Breast epithelium (tissue), 3 donors: ENCODE measurements around the gene CGB3.
"Not testable (repeated sequence)": the region's sequence is repeated elsewhere in the genome, so short reads cannot be mapped to it uniquely, and the experiment has no call there.

ENCODE experiments used
- POLR2A ChIP-seq: fragments of 450-650 bp; IDR thresholded peaks from one replicate; pipeline ENCODE4 v1.6.1; 2016; ENCODE audit warnings: antibody characterized with exemption, mild to moderate bottlenecking, moderate library complexity
- POLR2AphosphoS5 ChIP-seq, 3 donors: sonication (generic); formaldehyde crosslinking; IDR thresholded peaks; one replicate each; pipeline ENCODE4 v1.6.1; 2017; ENCODE audit warnings: antibody characterized with exemption in 3 of 3
- TF ChIP-seq, protein P1 (sequence below), 3 donors: fragments of 450-650 bp; IDR thresholded peaks; one replicate each; pipeline ENCODE4 v1.5.1; 2016 to 2017; ENCODE audit warnings: antibody characterized with exemption in 3 of 3, mild to moderate bottlenecking in 3 of 3, moderate library complexity in 3 of 3

DNA sequence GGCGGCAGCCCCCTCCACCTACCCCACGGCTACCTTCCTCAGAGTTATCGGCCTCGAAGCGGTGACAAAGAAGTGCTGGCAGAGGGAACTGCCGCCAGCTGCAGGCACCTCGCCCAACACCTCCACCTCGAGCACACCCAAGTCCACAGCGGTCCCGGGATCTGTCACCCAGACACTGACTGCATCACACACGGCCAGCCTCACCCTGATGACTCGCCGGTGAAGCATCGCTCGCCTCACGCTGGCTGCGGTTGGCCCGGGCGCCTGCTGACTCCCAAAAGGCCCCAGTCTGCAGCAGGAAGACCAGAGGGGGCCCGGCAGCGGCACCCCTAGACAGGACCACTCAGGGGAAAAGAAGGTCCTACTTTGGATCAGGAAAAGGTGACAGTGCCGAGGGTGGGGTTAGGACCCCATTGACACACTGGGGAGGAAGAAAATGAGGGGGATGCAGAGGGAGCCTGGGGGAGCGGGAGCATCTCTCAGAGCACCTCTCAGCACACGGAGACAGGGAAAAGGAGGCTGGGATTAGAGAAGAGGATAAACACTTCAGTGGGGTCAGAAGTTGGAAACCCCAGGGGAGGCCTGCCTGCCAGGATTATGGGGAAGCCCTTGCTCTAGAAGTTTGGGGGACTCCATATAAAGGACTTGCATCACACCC, 26.4 kb upstream of the CGB3 start:
- TF ChIP-seq POLR2AphosphoS5 (IDR thresholded peaks at IDR 0.05); POLR2A: not testable (repeated sequence)
- TF ChIP-seq, protein P1, sequence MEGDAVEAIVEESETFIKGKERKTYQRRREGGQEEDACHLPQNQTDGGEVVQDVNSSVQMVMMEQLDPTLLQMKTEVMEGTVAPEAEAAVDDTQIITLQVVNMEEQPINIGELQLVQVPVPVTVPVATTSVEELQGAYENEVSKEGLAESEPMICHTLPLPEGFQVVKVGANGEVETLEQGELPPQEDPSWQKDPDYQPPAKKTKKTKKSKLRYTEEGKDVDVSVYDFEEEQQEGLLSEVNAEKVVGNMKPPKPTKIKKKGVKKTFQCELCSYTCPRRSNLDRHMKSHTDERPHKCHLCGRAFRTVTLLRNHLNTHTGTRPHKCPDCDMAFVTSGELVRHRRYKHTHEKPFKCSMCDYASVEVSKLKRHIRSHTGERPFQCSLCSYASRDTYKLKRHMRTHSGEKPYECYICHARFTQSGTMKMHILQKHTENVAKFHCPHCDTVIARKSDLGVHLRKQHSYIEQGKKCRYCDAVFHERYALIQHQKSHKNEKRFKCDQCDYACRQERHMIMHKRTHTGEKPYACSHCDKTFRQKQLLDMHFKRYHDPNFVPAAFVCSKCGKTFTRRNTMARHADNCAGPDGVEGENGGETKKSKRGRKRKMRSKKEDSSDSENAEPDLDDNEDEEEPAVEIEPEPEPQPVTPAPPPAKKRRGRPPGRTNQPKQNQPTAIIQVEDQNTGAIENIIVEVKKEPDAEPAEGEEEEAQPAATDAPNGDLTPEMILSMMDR (IDR thresholded peaks at IDR 0.05), result not testable (repeated sequence)
